DOHH2 (cell line): Measurements from ENCODE around the gene ATP6V0B.

Experiments used
- H3F3A ChIP-seq: fragments of 200-600 bp; sonication (generic), shearing (Covaris generic); 2 replicates; pipeline ENCODE4 v1.6.0; 2016; ENCODE audit warnings: antibody characterized with exemption, mild to moderate bottlenecking; ENCODE audit not compliant: control insufficient read depth, insufficient read depth
- H3K27ac ChIP-seq: fragments of 200-600 bp; sonication (generic); 2 replicates; pipeline ENCODE4 v1.5.1; 2014; ENCODE audit warnings: low read depth, mild to moderate bottlenecking, low read length, moderate library complexity
- H3K27me3 ChIP-seq: fragments of 200-600 bp; sonication (generic); 2 replicates; pipeline ENCODE4 v1.6.1; 2014; ENCODE audit warnings: mild to moderate bottlenecking, low read length, mixed read lengths; ENCODE audit not compliant: control insufficient read depth
- H3K36me3 ChIP-seq: fragments of 200-600 bp; sonication (generic); 2 replicates; pipeline ENCODE4 v1.6.1; 2014; ENCODE audit warnings: mild to moderate bottlenecking, low read length, moderate library complexity, mixed read lengths; ENCODE audit not compliant: control insufficient read depth
- H3K4me1 ChIP-seq: fragments of 200-600 bp; sonication (generic); 2 replicates; pipeline ENCODE4 v1.6.1; 2014; ENCODE audit warnings: mild to moderate bottlenecking, low read length, mixed read lengths; ENCODE audit not compliant: control insufficient read depth
- H3K4me2 ChIP-seq: fragments of 200-600 bp; sonication (generic); 2 replicates; pipeline ENCODE4 v1.6.0; 2014; ENCODE audit warnings: mild to moderate bottlenecking, low read length, moderate library complexity
- H3K4me3 ChIP-seq: fragments of 200-600 bp; sonication (generic); 2 replicates; pipeline ENCODE4 v1.5.1; 2014; ENCODE audit warnings: mild to moderate bottlenecking, low read length, mixed read lengths
- H3K79me2 ChIP-seq: fragments of 200-600 bp; sonication (generic); 2 replicates; pipeline ENCODE4 v1.6.1; 2014; ENCODE audit warnings: mild to moderate bottlenecking, low read length, mixed read lengths; ENCODE audit not compliant: control insufficient read depth
- H3K9me2 ChIP-seq: fragments of 200-600 bp; sonication (generic); replicated peaks from 2 replicates; pipeline ENCODE4 v1.6.1; 2014; ENCODE audit warnings: mild to moderate bottlenecking, low read length, mixed read lengths; ENCODE audit not compliant: control insufficient read depth
- H3K9me3 ChIP-seq: fragments of 200-600 bp; sonication (generic); 2 replicates; pipeline ENCODE4 v1.6.1; 2014; ENCODE audit warnings: antibody characterized with exemption, low read length, mixed read lengths; ENCODE audit not compliant: control insufficient read depth, insufficient read depth
- H4K20me1 ChIP-seq: fragments of 200-600 bp; sonication (generic); 2 replicates; pipeline ENCODE4 v1.6.0; 2014; ENCODE audit warnings: low read depth, mild to moderate bottlenecking, antibody characterized with exemption, low read length, moderate library complexity; ENCODE audit not compliant: control insufficient read depth, insufficient read depth
- EZH2phosphoT487 ChIP-seq: fragments of 200-600 bp; sonication (generic); IDR thresholded peaks from 2 replicates; pipeline ENCODE4 v1.6.1; 2017; ENCODE audit warnings: borderline replicate concordance, mild to moderate bottlenecking, antibody characterized with exemption, low read length, moderate library complexity, mixed read lengths
- TF ChIP-seq, protein P1 (sequence below): fragments of 200-600 bp; sonication (generic); IDR thresholded peaks from one replicate; pipeline ENCODE4 v1.5.1; 2014; ENCODE audit warnings: antibody characterized with exemption, mild to moderate bottlenecking, low read depth, low read length; ENCODE audit not compliant: poor library complexity, severe bottlenecking

ATP6V0B gene

DNA sequence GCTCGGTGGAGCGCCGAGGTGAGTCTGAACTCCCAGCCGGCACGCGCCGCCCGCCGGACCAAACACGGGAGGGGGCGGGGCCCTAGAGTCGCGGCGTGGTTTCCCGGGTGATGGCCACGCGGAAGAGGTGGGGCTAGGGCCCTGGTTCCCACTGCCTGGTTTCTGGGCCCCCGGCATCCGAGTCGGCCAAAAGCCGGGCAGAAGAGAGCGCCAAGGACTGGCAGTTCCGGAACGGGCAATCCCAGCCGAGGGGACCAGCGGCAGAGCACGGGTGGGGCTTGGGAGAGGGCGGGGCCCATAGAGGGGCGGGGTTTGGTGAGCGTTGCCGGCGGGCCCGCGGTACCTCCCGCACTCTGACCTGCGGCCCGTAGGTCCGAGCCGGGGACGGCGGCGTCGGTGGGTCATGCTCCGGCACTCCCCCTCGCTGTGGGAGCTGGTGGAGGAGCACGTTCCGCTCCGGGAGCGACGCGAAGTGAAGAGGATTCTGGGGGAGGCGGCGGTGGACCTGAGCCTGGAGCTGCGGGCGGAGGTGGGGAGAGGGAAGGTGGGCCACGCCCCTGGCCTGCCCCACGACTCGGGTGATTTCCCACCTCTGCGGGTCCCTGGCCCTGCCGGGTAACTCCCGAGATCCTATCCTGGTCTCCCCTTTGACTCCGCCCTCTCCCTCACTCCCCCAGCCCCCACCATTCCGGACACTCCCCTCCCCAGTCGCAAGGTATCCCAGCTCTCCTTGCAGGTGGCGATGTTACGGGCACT lies 16.9 kb downstream of the ATP6V0B start, which contains the start of gene CCDC24:
CCDC24 (plus strand) TSS at position 124 of the 756 bp plus-strand sequence; CDS start at position 404, 280 bp downstream.
- Histone ChIP-seq H3K27me3 (no peaks in the 10 kb centered on the region), H3K36me3 (peaks cover 4% of the 10 kb centered on the region), H3K4me3 (peak within 1 kb of the TSS; percentile 73), H3K79me2 (no peaks in the 10 kb centered on the region), H3K9me3 (no peaks in the 10 kb centered on the region), H3K4me2 (peak within 1 kb of the TSS; percentile 96), H3F3A (peaks cover 15% of the 10 kb centered on the region), H3K4me1 (peaks cover 47% of the 10 kb centered on the region), H3K9me2 (no peaks in the 10 kb centered on the region), H3K27ac (no peak within 1 kb of the TSS), H4K20me1 (no peaks in the 10 kb centered on the region)
- TF ChIP-seq EZH2phosphoT487 = no peak
- TF ChIP-seq, protein P1, sequence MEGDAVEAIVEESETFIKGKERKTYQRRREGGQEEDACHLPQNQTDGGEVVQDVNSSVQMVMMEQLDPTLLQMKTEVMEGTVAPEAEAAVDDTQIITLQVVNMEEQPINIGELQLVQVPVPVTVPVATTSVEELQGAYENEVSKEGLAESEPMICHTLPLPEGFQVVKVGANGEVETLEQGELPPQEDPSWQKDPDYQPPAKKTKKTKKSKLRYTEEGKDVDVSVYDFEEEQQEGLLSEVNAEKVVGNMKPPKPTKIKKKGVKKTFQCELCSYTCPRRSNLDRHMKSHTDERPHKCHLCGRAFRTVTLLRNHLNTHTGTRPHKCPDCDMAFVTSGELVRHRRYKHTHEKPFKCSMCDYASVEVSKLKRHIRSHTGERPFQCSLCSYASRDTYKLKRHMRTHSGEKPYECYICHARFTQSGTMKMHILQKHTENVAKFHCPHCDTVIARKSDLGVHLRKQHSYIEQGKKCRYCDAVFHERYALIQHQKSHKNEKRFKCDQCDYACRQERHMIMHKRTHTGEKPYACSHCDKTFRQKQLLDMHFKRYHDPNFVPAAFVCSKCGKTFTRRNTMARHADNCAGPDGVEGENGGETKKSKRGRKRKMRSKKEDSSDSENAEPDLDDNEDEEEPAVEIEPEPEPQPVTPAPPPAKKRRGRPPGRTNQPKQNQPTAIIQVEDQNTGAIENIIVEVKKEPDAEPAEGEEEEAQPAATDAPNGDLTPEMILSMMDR = no peak

DNA sequence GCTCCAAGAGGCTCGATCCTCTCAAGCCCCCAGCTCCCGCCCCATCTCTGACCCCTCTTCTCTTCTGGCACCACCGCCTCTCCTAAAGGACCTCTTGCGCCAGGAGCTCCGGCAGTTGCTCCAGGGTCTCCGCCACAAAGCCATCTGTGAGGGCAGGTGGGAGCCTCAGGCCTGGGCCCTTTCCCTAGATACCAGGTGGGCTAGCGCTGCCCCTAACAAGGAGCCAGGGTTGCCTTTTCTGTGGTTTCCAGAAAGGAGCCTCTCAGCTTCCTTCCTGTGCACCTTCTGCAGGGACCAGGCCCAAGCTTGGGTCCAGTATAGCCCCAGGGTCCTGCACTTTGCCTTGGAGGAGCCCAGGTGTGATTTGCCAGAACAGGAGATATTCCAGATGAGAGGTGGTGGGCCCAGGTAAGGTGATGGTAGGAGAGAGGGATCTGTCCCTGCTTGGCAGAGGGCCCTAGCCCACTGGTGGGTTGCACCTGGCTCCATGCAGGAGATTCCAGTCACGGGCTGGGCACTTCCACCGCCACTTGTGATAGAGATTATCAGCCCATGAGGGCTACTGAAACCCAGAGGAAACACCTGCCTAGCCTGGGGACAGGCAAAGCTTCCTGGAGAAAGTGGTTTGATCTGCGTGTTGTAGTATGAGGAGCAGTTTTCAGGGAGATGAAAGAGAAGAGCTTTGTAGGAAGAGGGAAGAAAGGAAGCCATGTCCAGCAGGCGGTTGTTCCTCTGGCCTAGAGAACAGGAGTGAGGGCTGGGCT lies 17.7 kb downstream of the ATP6V0B start:
- Histone ChIP-seq H3K27me3 (no peaks in the 10 kb centered on the region), H3K9me2 (no peaks in the 10 kb centered on the region), H3F3A (peaks cover 15% of the 10 kb centered on the region), H3K4me1 (peaks cover 47% of the 10 kb centered on the region), H4K20me1 (no peaks in the 10 kb centered on the region), H3K79me2 (no peaks in the 10 kb centered on the region), H3K9me3 (no peaks in the 10 kb centered on the region), H3K4me2 (peak overlapping the region; percentile 96), H3K36me3 (no peaks in the 10 kb centered on the region), H3K4me3 (peak overlapping the region; percentile 73), H3K27ac (no peak overlapping the region)
- TF ChIP-seq, protein P1 = no peak
- no peak for TF ChIP-seq EZH2phosphoT487

DNA sequence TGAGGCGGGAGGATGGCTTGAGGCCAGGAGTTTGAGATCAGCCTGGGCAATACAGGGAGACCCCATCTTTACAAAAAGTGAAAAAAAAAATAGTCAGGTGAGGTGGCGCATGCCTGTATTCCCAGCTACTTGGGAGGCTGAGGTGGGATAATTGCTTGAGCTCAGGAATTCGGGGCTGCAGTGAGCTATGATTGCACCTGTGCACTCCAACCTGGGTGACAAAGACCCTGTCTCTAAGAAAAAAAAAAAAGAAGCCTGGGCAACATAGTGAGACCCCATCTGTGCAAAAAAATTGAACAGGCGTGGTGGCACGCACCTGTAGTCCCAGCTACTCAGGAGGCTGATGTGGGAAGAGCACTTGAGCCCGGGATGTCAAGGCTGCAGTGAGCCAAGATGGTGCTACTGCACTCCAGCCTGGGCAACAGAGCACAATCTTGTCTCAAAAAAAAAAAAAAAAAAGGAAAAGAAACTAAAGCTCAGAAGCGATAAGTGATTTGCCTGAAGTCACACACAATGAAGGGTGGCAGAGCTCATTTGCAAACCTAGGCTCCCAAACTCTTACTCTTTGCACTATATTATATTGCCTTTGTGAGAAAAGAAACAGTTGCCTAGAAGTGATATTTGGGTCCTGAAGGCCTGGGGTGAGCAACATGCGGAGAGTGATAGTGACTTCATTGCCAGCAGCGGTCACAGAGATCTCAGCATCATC lies 18.6 kb downstream of the ATP6V0B start:
- H3K79me2 ChIP-seq = no peaks in the 10 kb centered on the region
- H3K4me3 ChIP-seq = no peak overlapping the region; the same call in 1 of the 2 replicates
- TF ChIP-seq, protein P1 = no peak
- TF ChIP-seq EZH2phosphoT487 = no peak
- peak overlapping the region; percentile 56 for H3K4me2 ChIP-seq
- H3K36me3 ChIP-seq = no peaks in the 10 kb centered on the region
- H3K27me3 ChIP-seq = no peaks in the 10 kb centered on the region
- peaks cover 15% of the 10 kb centered on the region for H3F3A ChIP-seq
- no peaks in the 10 kb centered on the region for H3K9me2 ChIP-seq
- peak overlapping the region; percentile 19; the same call in 1 of the 2 replicates for H3K27ac ChIP-seq
- no peaks in the 10 kb centered on the region for H4K20me1 ChIP-seq
- no peaks in the 10 kb centered on the region for H3K9me3 ChIP-seq
- H3K4me1 ChIP-seq = peaks cover 47% of the 10 kb centered on the region
